IPS-15b (cell line): ENCODE data around the gene TRIM59.

Experiments used
- H3K27me3 ChIP-seq: one replicate; pipeline ENCODE4 v1.6.1; 2013; ENCODE audit warnings: low read length; ENCODE audit not compliant: control insufficient read depth, insufficient read depth
- H3K36me3 ChIP-seq: one replicate; pipeline ENCODE4 v1.6.1; 2013; ENCODE audit warnings: low read length; ENCODE audit not compliant: control insufficient read depth, insufficient read depth
- H3K4me1 ChIP-seq: one replicate; pipeline ENCODE4 v1.6.1; 2013; ENCODE audit warnings: mild to moderate bottlenecking, low read length; ENCODE audit not compliant: control insufficient read depth, insufficient read depth
- H3K4me3 ChIP-seq: one replicate; pipeline ENCODE4 v1.5.1; 2013; ENCODE audit warnings: low read depth, low read length
- H3K9ac ChIP-seq: one replicate; pipeline ENCODE4 v1.6.1; 2013; ENCODE audit warnings: low read depth, mild to moderate bottlenecking, low read length
- H3K9me3 ChIP-seq: one replicate; pipeline ENCODE4 v1.6.1; 2013; ENCODE audit warnings: mild to moderate bottlenecking, low read length; ENCODE audit not compliant: control insufficient read depth, insufficient read depth

TRIM59 gene

DNA sequence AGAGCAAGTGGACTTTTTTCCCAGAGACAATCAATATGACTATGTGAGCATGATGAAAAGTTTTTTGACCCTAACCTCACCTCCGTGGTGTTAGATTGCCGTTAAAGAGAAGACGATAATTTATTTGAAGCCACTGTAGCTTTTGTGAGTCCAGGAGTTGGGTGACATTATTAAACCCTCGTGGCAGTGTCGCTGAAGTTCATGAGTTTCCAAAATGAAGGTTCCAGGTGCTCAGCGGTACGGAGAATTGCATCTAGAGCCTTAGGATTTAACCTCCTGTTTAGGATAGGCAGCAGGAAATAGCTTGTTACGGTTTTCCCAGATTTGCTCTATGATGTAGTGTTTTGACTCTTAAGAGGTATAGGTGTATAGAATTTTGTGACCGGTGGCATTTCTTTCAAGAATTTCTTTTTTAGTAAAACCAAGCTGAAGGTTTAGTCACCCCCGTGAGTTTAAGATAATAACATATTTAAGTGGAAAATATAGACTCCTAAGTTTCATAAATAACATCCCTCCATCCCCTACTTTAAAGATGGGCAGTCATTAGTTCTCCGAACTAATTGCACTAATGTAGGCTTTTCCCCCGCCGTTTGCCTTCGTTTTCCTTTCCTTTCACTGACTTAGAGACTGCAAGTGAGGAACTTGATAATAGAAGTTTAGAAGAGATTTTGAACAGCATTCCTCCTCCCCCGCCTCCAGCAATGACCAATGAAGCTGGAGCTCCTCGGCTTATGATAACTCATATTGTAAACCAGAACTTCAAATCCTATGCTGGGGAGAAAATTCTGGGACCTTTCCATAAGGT, 48.1 kb downstream of the TRIM59 start:
- Histone ChIP-seq H3K9me3 (no peaks in the 10 kb centered on the region), H3K9ac (peak overlapping the region; percentile 94), H3K27me3 (no peaks in the 10 kb centered on the region), H3K4me3 (peak overlapping the region; percentile 86), H3K4me1 (peaks cover 3% of the 10 kb centered on the region), H3K36me3 (no peaks in the 10 kb centered on the region)

DNA sequence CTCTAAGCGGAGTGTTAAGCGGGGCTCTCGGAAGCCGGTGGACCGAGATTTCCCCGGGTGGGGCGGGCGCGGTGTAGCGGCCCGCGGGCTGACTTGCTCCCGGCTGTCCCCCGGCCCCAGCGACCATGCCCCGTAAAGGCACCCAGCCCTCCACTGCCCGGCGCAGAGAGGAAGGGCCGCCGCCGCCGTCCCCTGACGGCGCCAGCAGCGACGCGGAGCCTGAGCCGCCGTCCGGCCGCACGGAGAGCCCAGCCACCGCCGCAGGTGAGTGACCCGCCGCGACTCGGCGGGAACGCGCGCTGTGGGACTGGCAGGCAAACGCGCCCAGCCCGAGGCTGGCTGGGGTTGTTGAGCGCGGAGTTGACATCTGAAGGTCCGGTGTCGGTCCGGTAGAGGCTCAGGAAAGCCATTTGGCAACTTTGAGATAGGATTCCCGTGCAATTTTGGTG, 48.9 kb downstream of the TRIM59 start:
- Histone ChIP-seq H3K9me3 (no peaks in the 10 kb centered on the region), H3K36me3 (no peaks in the 10 kb centered on the region), H3K9ac (peak overlapping the region; percentile 94), H3K4me1 (peaks cover 3% of the 10 kb centered on the region), H3K4me3 (peak overlapping the region; percentile 86), H3K27me3 (no peaks in the 10 kb centered on the region)

DNA sequence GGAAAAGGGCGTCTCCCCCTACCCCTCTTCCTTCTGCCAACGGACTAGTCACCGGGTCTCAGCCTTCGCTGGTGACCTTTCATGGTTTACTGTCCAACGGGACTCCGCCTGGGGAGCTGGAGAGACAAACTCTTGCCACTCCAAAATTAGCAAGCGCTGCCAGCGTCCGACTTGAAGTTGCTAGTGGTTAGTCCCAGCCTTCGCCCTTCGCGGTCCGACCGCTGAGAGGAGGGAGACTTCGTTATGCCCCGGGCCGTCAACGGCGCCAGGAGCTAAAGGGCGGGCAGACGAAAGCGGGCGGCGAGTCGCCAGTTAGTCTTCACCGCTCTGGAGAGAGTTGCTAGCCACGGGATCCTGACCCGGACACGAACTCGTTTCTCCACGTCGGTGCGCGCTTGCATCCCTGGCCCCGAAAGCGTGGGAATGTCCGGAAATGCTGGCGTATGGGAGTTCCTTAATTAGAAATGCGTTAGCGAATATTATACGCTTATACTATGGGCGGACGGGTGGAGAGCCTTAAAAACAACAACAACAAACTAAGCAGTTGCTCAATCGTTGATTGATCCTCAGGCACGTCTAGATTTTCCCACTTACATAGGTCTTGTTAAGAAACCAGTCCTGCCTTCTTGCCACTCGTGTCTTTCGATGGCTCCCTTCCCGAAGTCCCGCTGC, 49.4 kb downstream of the TRIM59 start:
- peak overlapping the region; percentile 86 for H3K4me3 ChIP-seq
- H3K9me3 ChIP-seq, result no peaks in the 10 kb centered on the region
- no peaks in the 10 kb centered on the region for H3K27me3 ChIP-seq
- peaks cover 3% of the 10 kb centered on the region for H3K4me1 ChIP-seq
- no peaks in the 10 kb centered on the region for H3K36me3 ChIP-seq
- H3K9ac ChIP-seq, result peak overlapping the region; percentile 94

DNA sequence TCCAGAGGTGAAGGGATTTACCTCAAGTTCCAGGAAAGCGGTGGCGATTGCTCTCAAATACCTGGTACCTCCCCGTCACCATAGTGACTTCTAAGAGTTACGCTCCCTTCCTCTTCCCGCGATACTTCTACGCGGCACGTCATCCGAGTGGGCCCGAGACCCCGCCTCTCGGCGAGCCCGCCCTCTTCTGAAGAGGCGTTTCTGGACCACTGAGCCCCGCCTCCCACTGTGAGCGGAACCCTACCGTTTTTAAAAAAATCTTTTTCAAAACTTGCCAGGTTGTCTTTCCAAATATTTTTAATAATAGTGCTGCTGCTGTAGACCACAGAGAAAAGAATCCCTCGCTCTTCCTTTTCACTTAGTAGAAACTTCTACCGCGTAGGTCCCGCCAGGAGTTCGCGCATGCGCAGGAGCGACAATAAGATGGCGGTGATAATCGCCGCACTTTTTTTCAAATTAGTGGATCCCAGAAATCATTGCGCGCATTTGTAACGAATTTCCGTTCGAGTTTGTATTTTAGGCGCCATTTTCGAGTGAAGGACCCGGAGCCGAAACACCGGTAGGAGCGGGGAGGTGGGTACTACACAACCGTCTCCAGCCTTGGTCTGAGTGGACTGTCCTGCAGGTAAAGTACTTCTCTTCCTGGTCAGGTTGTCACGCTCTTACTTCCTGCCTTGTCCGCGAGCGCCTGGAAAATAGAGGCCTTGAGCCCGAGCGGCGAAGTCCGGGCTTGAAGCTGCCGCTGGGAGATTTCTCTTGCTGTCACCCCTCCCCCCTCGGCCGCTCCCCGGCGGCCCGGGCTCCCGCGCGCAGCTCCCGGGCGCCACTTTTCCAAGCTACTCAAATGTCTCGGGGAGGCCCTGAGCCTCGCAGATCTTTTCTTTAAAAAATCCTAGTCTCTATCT, 50.2 kb downstream of the TRIM59 start, which contains the start of the genes IFT80 and SMC4:
IFT80 (minus strand) TSS at position 101 of the 905 bp plus-strand sequence. CDS start 14,625 bp downstream, outside the sequence.
SMC4 (plus strand) TSS at position 526 of the 905 bp plus-strand sequence. CDS start 1,177 bp downstream, outside the sequence.
- Histone ChIP-seq H3K9ac (peak within 1 kb of the TSS; percentile 94), H3K36me3 (no peaks in the 10 kb centered on the region)

DNA sequence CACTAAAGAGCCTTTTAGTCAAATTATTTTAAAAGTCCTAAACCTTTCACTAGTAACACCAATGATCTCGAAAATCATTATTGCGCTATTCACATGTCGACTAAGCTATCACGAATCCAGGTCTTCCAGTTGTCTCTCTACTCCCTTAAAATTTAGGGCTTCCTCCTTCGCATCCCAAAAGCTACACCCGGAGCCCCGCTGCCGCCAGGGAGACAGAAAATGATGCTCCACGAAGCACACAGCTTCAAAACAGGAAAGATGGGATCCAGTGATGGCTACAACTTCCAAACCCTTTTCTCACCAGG, 50.8 kb downstream of the TRIM59 start:
- no peaks in the 10 kb centered on the region for H3K9me3 ChIP-seq
- no peaks in the 10 kb centered on the region for H3K27me3 ChIP-seq
- peaks cover 3% of the 10 kb centered on the region for H3K4me1 ChIP-seq
- peak overlapping the region; percentile 86 for H3K4me3 ChIP-seq
- peak overlapping the region; percentile 88 for H3K9ac ChIP-seq
- no peaks in the 10 kb centered on the region for H3K36me3 ChIP-seq

More for the DNA sequence above, 50.2 kb downstream of the TRIM59 start, which contains the start of the genes IFT80 and SMC4:
- Histone ChIP-seq H3K4me3 (peak within 1 kb of the TSS; percentile 86), H3K27me3 (no peaks in the 10 kb centered on the region), H3K9me3 (no peaks in the 10 kb centered on the region), H3K4me1 (peaks cover 3% of the 10 kb centered on the region)

DNA sequence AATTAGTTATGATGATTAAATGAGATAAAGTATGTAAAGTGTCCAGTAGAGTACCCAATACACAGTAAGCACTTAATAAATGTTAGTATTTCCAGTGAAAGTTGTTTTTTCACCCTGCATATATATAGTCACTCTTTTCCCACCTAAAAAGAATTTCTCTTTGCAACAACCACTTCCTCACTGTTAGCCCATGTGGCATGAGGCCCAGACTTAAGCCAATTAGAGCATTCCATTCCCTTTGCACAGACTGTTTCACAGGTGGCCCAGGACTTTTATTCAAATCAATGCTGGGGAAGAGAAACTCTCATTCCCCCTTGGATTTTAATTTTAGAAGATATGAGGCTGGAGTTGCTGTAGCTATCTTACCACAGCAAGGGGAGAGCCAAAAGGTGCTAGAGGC, 54.3 kb downstream of the TRIM59 start:
- Histone ChIP-seq H3K27me3 (no peaks in the 10 kb centered on the region), H3K4me3 (no peak overlapping the region), H3K9ac (no peak overlapping the region), H3K4me1 (peaks cover 3% of the 10 kb centered on the region), H3K36me3 (no peaks in the 10 kb centered on the region), H3K9me3 (no peaks in the 10 kb centered on the region)

DNA sequence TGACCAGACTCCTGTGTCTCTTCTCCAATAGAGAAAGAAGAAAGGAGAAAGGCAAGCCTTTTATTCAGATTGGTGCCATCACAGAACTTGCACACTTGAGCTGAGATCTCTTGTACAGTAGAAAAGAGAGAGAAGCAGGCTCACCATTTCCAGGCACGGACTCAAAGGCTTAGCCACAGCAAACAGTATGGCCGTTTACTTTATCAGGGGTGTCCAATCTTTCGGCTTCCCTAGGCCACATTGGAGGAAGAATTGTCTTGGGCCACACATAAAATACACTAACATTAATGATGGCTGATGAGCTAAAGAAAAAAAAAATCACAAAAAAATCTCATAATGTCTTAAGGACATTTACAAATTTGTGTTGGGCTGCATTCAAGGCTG, 55.6 kb downstream of the TRIM59 start:
- H3K36me3 ChIP-seq, result no peaks in the 10 kb centered on the region
- H3K4me1 ChIP-seq, result peaks cover 3% of the 10 kb centered on the region
- no peaks in the 10 kb centered on the region for H3K9me3 ChIP-seq
- H3K27me3 ChIP-seq, result no peaks in the 10 kb centered on the region
- H3K4me3 ChIP-seq, result no peak overlapping the region
- no peak overlapping the region for H3K9ac ChIP-seq

DNA sequence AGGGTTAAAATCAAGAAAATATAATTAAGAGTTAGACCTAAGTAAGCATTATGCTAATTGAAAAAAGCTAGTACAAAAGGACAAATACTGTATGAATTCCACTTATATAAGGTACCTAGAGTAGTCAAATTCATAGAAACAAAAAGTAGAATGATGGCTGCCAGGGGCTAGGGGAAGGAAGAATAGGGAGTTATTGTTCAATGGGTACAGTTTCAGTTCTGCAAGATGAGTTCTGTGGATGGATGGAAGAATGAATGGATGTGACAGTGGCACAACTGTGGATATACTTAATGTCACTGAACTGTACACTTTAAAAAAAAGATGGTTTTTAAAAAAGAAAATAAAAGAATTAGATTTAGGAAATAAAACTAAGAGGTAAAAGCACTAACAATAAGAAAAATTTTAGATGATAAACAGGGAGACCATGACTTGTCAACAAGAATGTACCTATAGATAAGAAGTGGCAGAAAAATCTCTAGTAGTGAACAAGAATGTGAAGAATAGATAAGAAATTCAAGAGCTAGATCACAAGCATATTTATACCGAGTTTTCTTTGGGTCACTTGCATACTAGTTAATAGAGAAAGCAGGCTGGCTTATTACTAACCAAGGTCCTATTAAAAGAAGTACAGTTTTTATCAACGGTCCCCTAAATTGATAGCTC, 56.1 kb downstream of the TRIM59 start:
- H3K9me3 ChIP-seq, result no peaks in the 10 kb centered on the region
- H3K4me3 ChIP-seq, result no peak overlapping the region
- H3K4me1 ChIP-seq, result peaks cover 3% of the 10 kb centered on the region
- no peaks in the 10 kb centered on the region for H3K36me3 ChIP-seq
- H3K9ac ChIP-seq, result no peak overlapping the region
- no peaks in the 10 kb centered on the region for H3K27me3 ChIP-seq

DNA sequence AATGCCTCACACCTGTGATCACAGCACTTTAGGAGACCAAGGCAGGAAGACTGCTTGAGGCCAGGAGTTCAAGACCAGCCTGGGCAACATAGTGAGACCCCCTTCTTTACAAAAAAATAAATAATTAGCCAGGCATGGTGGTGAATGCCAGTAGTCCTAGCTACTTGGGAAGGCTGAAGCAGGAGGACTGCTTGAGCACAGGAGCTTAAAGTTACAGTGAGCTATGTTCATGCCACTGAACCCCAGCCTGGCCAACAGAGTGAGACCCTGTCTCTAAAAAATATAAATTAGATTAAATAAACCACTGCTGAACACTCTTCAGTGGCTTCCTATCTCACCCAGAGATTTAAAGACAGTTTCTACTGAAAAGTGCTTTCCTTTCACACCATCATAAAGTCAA, 56.8 kb downstream of the TRIM59 start:
- Histone ChIP-seq H3K9ac (no peak overlapping the region), H3K9me3 (no peaks in the 10 kb centered on the region), H3K4me1 (no peaks in the 10 kb centered on the region), H3K27me3 (no peaks in the 10 kb centered on the region), H3K36me3 (no peaks in the 10 kb centered on the region), H3K4me3 (no peak overlapping the region)

DNA sequence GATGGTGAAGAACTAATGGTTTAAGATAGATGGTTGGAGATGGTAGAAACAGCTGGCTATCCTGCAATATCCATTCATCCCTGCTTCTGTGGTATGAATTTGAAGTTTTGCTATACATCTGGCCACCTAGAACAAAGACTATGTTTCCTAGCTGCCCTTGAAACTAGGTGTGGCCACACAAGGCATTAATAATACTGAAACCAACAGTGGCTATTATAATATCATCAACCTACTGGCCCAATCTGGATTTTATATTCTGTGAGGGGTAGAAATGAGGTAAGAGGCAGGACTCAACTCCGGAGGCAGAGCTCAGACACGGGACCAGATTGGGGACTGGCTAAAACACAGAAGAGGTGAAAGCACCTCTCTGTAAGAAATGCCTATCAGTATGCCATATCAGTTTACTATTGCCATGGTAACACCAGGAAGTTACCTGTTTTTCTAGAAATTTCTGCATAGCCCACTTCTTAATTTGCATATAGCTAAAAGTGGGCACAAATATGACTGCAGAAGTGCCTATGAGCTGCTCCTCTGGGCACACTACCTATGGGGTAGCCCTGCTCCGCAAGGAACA, 58.9 kb downstream of the TRIM59 start:
- Histone ChIP-seq H3K36me3 (no peaks in the 10 kb centered on the region), H3K4me3 (no peak overlapping the region), H3K9me3 (no peaks in the 10 kb centered on the region), H3K4me1 (no peaks in the 10 kb centered on the region), H3K9ac (no peak overlapping the region), H3K27me3 (no peaks in the 10 kb centered on the region)
